PFSK-1 (cell line): ENCODE results near the gene TM4SF20.

Source experiments
- FOXP2 ChIP-seq: optimal IDR thresholded peaks from 2 replicates; pipeline ENCODE3; 2011; ENCODE audit warnings: borderline replicate concordance, control low read depth, inconsistent platforms; ENCODE audit not compliant: insufficient read depth; ENCODE audit errors: extremely low read length, extremely low read depth
- POLR2AphosphoS5 ChIP-seq: IDR thresholded peaks from 2 replicates; pipeline ENCODE4 v1.6.1; 2012; ENCODE audit warnings: low read depth, mild to moderate bottlenecking, control low read depth, low read length, moderate library complexity
- SIN3A ChIP-seq: IDR thresholded peaks from 2 replicates; pipeline ENCODE4 v1.6.1; 2012; ENCODE audit warnings: mild to moderate bottlenecking, low read length, moderate library complexity, borderline replicate concordance; ENCODE audit not compliant: insufficient read depth
- TAF1 ChIP-seq: IDR thresholded peaks from 2 replicates; pipeline ENCODE4 v1.6.1; 2012; ENCODE audit warnings: low read length, control low read depth, borderline replicate concordance; ENCODE audit not compliant: insufficient read depth
- TF ChIP-seq, protein P1 (sequence below), 2 experiments: IDR thresholded peaks; 2 replicates each; pipeline versions ENCODE4 v1.6.1 to v1.8.0; 2011 to 2012; ENCODE audit warnings: low read depth in 2 of 2, low read length in 2 of 2, control low read depth in 1 of 2, inconsistent platforms in 1 of 2, mild to moderate bottlenecking in 1 of 2, moderate library complexity in 1 of 2; ENCODE audit not compliant: insufficient read depth in 1 of 2

Gene TM4SF20

DNA sequence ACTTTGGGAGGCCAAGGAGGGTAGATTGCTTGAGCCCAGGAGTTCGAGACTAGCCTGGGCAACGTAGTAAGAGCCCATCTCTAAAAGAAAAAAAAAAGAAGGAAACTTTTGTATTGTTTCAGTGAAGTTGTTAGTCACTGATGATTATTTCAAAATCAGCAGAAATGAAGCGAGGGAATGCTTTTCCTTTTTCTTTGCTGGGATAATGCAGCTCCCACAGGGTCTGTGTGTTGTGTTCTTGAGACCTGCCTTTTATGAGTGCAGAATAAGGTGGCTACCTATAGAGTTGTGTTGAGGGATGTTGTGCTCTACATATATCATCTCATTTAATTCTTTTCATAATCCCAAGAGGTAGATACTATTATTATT is 11.7 kb downstream of the TM4SF20 start:
- TF ChIP-seq FOXP2, result no peak
- no peak for TF ChIP-seq SIN3A
- TF ChIP-seq POLR2AphosphoS5, result no peak
- TF ChIP-seq, protein P1, sequence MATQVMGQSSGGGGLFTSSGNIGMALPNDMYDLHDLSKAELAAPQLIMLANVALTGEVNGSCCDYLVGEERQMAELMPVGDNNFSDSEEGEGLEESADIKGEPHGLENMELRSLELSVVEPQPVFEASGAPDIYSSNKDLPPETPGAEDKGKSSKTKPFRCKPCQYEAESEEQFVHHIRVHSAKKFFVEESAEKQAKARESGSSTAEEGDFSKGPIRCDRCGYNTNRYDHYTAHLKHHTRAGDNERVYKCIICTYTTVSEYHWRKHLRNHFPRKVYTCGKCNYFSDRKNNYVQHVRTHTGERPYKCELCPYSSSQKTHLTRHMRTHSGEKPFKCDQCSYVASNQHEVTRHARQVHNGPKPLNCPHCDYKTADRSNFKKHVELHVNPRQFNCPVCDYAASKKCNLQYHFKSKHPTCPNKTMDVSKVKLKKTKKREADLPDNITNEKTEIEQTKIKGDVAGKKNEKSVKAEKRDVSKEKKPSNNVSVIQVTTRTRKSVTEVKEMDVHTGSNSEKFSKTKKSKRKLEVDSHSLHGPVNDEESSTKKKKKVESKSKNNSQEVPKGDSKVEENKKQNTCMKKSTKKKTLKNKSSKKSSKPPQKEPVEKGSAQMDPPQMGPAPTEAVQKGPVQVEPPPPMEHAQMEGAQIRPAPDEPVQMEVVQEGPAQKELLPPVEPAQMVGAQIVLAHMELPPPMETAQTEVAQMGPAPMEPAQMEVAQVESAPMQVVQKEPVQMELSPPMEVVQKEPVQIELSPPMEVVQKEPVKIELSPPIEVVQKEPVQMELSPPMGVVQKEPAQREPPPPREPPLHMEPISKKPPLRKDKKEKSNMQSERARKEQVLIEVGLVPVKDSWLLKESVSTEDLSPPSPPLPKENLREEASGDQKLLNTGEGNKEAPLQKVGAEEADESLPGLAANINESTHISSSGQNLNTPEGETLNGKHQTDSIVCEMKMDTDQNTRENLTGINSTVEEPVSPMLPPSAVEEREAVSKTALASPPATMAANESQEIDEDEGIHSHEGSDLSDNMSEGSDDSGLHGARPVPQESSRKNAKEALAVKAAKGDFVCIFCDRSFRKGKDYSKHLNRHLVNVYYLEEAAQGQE (IDR thresholded peaks at IDR 0.05; ENCODE audit: insufficient read depth in 1 of 2, low read depth in 2 of 2, low read length in 2 of 2), result no peak
- no peak for TF ChIP-seq TAF1

DNA sequence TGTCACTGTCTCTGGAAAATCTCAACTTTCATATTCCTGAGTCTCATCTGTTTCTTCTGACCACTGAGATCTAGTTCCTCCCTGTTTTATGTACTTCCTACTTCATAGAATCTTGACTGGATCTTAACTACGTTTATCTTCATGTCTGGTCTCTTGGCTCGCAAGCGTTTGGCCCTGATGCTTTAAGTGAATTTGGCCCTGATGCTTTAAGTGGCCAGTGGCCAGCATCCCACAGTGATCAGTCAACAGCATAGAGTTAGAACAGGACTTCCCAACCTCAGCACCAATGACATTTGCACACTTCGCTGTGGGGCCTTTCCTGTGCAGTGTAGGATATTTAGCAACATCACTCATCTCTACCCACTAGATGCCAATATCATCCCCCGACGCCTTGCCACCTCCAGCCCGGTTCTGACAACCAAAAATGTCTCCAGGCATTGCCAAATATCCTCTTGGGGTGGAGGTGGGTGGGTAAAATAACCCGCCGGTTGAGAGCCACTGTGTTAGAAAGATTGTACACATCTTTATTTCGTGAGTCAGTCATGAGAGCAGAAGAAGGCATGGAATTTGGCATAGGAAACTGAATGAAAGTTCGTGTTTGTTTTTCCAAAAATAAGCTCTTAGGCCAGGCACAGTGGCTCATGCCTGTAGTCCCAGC is 12.2 kb downstream of the TM4SF20 start:
- TF ChIP-seq TAF1, result no peak
- no peak for TF ChIP-seq POLR2AphosphoS5
- TF ChIP-seq, protein P1 (IDR thresholded peaks at IDR 0.05; ENCODE audit: insufficient read depth in 1 of 2, low read depth in 2 of 2, low read length in 2 of 2), result no peak
- TF ChIP-seq SIN3A, result no peak
- TF ChIP-seq FOXP2, result no peak

DNA sequence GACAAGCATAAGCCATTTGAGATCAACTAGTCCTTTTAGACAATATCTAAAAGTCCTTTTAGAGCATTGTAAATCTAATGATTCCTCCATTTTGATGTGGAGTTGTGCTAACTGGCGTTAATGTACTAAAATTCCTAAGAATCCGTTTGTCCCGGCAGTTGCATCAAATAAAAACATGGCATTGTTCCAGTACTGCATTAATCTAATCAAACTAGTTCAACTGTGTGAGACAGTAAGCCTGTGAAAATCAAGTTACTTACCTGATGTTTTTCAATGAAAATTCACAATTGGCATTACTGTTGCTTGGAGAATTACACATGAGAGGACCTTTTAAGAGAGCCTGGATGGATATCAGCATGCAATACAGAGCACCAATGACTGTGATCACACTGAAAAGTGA is 13.3 kb downstream of the TM4SF20 start:
- no peak for TF ChIP-seq SIN3A
- no peak for TF ChIP-seq FOXP2
- TF ChIP-seq POLR2AphosphoS5, result no peak
- TF ChIP-seq, protein P1 (IDR thresholded peaks at IDR 0.05; ENCODE audit: insufficient read depth in 1 of 2, low read depth in 2 of 2, low read length in 2 of 2), result no peak
- no peak for TF ChIP-seq TAF1

DNA sequence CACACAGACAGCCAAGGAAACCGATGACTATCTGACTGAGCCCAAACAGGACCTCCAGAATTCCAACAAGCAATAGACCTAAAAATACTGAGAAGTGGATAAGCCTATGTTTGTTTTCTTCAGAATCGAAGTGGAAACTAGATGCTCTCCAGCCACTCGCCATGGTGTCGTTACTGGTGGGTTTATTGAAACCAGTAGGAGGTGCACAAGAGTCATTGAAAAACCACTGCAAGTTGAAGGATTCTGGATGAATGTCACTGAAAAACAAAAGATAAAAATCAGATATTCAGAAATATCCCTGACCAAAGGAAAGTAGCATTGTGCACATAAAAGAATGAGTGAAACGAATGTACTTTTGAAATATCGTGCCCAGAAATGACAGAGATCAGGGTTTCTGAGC is 15.3 kb downstream of the TM4SF20 start:
- TF ChIP-seq SIN3A (no peak), POLR2AphosphoS5 (no peak), TAF1 (no peak), FOXP2 (no peak)
- TF ChIP-seq, protein P1 (IDR thresholded peaks at IDR 0.05; ENCODE audit: insufficient read depth in 1 of 2, low read depth in 2 of 2, low read length in 2 of 2), result no peak

DNA sequence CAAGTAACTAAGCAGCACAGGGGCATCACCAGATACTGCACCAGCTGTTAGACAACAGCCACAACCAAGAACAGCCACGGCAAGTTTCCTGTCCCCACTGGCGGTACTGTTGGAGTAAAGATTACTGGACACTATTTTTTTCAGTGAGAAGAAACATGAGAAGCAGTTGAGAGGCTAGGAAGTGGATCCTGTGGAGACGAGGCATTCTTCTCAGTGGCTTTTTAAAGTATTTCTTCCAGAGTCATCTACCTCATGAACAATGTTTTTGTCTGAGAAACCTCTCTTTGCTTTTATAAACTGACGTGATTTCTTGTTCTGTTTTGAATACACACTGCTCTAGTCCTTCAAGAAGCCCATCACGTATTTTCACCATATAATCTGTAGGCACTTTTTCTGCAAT is 18.8 kb downstream of the TM4SF20 start:
- TF ChIP-seq SIN3A, result no peak
- no peak for TF ChIP-seq FOXP2
- no peak for TF ChIP-seq TAF1
- TF ChIP-seq, protein P1 (IDR thresholded peaks at IDR 0.05; ENCODE audit: insufficient read depth in 1 of 2, low read depth in 2 of 2, low read length in 2 of 2), result no peak
- TF ChIP-seq POLR2AphosphoS5, result no peak
